OCI-LY3 (cell line): ENCODE data around the gene SLC39A12.

Source experiments
- CTCF ChIP-seq: fragments of 200-600, 300-600 bp; sonication (generic); IDR thresholded peaks from 2 replicates; pipeline ENCODE4 v1.5.1; 2014; ENCODE audit warnings: antibody characterized with exemption, low read length, low read depth
- EZH2phosphoT487 ChIP-seq: fragments of 200-600 bp; shearing (Covaris generic); IDR thresholded peaks from 2 replicates; pipeline ENCODE4 v1.6.1; 2018; ENCODE audit warnings: antibody characterized with exemption, mixed run types, low read depth

GRCh38 chr10:17918187-17918903 lies 33.4 kb upstream of the SLC39A12 start:
- TF ChIP-seq CTCF (no peak), EZH2phosphoT487 (no peak)
